K562 (cell line): ENCODE measurements around the gene C2orf81. TPM values are rescaled to one million over a fixed set of nuclear protein-coding genes. Genes with fewer than 3 reads are reported as not detected.
A peak's percentile ranks its signal among the peaks of the same experiment; 100 is the strongest.

Experiments
- ATF1 ChIP-seq, 2 experiments: fragments of 450-650 bp in 1 of 2; IDR thresholded peaks; 2 replicates each; pipeline ENCODE4 v1.6.1; 2016; ENCODE audit warnings: missing compliant biosample characterization in 1 of 2, missing genetic modification characterization in 1 of 2
- CHCHD3 ChIP-seq: fragments of 250-450 bp; sonication (Bioruptor Pico); IDR thresholded peaks from 2 replicates; pipeline ENCODE4 v2.1.2; 2022; ENCODE audit warnings: mild to moderate bottlenecking
- EHMT2 ChIP-seq: fragments of 450-650 bp; IDR thresholded peaks from 2 replicates; pipeline ENCODE4 v1.6.1; 2018; ENCODE audit warnings: antibody characterized with exemption
- MEIS2 ChIP-seq: fragments of 450-650 bp; IDR thresholded peaks from 2 replicates; pipeline ENCODE4 v1.6.1; 2014; ENCODE audit warnings: mild to moderate bottlenecking; ENCODE audit not compliant: partially characterized antibody
- PHF8 ChIP-seq: fragments of 200-600 bp; sonication (generic); IDR thresholded peaks from 2 replicates; pipeline ENCODE4 v1.6.1; 2012; ENCODE audit warnings: mixed run types, mild to moderate bottlenecking, inconsistent platforms, low read length, moderate library complexity, borderline replicate concordance
- RFX1 ChIP-seq: fragments of 450-650 bp; IDR thresholded peaks from 2 replicates; pipeline ENCODE4 v1.6.1; 2016; ENCODE audit warnings: mild to moderate bottlenecking, moderate library complexity
- SP2 ChIP-seq: IDR thresholded peaks from 2 replicates; pipeline ENCODE4 v1.6.1; 2011; ENCODE audit warnings: mild to moderate bottlenecking, low read depth, low read length, moderate library complexity; ENCODE audit not compliant: poor library complexity, severe bottlenecking; ENCODE audit errors: extremely low read depth
- ZBTB11 ChIP-seq, 3 experiments: fragments of 200-800 bp in 1 of 3; fragments of 250-450 bp in 1 of 3; fragments of 450-650 bp in 1 of 3; sonication (Bioruptor Pico) in 1 of 3; sonication (Bioruptor generic) in 1 of 3; formaldehyde crosslinking in 1 of 3; IDR thresholded peaks; 2 replicates each; pipeline versions ENCODE4 v1.6.1 to v1.8.0; 2016 to 2022; ENCODE audit warnings: mild to moderate bottlenecking in 2 of 3, missing genetic modification characterization in 2 of 3, missing compliant biosample characterization in 1 of 3, moderate library complexity in 1 of 3
- polyA plus RNA-seq, 8 experiments: library from polyadenylated mRNA; depleted of rRNA in 4 of 8; stranded (reverse) in 5 of 8; unstranded in 3 of 8; fragments of >200 nt; fragmentation: Nextera tagmentation in 2 of 8; fragmentation: Illumina TruSeq in 1 of 8; extraction: Ambion mirVana in 2 of 8; extraction: Trizol in 1 of 8; gene quantifications; 2 replicates each; pipeline versions ENCODE4 v1.2.1 to v1.2.3, GENCODE V29; 2011 to 2014; ENCODE audit warnings: inconsistent platforms in 1 of 8, missing spikeins in 1 of 8
- total RNA-seq, 7 experiments: library from RNA; depleted of rRNA in 6 of 7; stranded (reverse); fragments of >200 nt in 6 of 7; fragmentation: Illumina TruSeq in 2 of 7; extraction: Trizol in 2 of 7; gene quantifications; 2 replicates each; pipeline versions ENCODE4 v1.2.1 to v1.2.3, GENCODE V29; 2011 to 2021; ENCODE audit warnings: low replicate concordance in 1 of 7
- TF ChIP-seq, protein P1 (sequence below), 2 experiments: fragments of 450-650 bp in 1 of 2; sonication (generic) in 1 of 2; formaldehyde crosslinking in 1 of 2; IDR thresholded peaks; 2 replicates each; pipeline versions ENCODE4 v1.7.1 to v1.9.0; 2016 to 2022; ENCODE audit warnings: inconsistent platforms in 1 of 2, mild to moderate bottlenecking in 1 of 2, missing genetic modification reagents in 1 of 2

Gene C2orf81
- total and polyA plus RNA-seq, 9 of the 15 experiments (the other 6 are each of a cell fraction or from before 2014, with no cell fraction given), result 0.06 TPM; not detected in 8

- peak in 2 of 3 experiments; percentile 37 to 84; a peak in 3 of 6 replicates for TF ChIP-seq ZBTB11 (CRISPR knock-in tag; IDR thresholded peaks at IDR 0.05)
- TF ChIP-seq RFX1, result peak; percentile 81
- TF ChIP-seq SP2, result peak; percentile 66
- TF ChIP-seq PHF8, result peak; percentile 41; the same call in 1 of the 2 replicates
- TF ChIP-seq EHMT2, result 0 out of 2 replicates have a peak, but pooled peaks have one; percentile 19
- no peak for TF ChIP-seq ATF1 (CRISPR knock-in tag; IDR thresholded peaks at IDR 0.05)
- TF ChIP-seq ATF1 (tag; IDR thresholded peaks at IDR 0.05), result peak; percentile 92
- no peak for TF ChIP-seq CHCHD3 (CRISPR knock-in tag)
- peak; percentile 58 for TF ChIP-seq MEIS2
- TF ChIP-seq, protein P1, sequence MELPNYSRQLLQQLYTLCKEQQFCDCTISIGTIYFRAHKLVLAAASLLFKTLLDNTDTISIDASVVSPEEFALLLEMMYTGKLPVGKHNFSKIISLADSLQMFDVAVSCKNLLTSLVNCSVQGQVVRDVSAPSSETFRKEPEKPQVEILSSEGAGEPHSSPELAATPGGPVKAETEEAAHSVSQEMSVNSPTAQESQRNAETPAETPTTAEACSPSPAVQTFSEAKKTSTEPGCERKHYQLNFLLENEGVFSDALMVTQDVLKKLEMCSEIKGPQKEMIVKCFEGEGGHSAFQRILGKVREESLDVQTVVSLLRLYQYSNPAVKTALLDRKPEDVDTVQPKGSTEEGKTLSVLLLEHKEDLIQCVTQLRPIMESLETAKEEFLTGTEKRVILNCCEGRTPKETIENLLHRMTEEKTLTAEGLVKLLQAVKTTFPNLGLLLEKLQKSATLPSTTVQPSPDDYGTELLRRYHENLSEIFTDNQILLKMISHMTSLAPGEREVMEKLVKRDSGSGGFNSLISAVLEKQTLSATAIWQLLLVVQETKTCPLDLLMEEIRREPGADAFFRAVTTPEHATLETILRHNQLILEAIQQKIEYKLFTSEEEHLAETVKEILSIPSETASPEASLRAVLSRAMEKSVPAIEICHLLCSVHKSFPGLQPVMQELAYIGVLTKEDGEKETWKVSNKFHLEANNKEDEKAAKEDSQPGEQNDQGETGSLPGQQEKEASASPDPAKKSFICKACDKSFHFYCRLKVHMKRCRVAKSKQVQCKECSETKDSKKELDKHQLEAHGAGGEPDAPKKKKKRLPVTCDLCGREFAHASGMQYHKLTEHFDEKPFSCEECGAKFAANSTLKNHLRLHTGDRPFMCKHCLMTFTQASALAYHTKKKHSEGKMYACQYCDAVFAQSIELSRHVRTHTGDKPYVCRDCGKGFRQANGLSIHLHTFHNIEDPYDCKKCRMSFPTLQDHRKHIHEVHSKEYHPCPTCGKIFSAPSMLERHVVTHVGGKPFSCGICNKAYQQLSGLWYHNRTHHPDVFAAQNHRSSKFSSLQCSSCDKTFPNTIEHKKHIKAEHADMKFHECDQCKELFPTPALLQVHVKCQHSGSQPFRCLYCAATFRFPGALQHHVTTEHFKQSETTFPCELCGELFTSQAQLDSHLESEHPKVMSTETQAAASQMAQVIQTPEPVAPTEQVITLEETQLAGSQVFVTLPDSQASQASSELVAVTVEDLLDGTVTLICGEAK (IDR thresholded peaks at IDR 0.05), result peak; percentile 52; the same call in 1 of the 2 replicates
- TF ChIP-seq, protein P1 (CRISPR knock-in tag; IDR thresholded peaks at IDR 0.05), result no peak
These were observed 36.9 kb upstream of the C2orf81 start, which contains the start of gene WBP1 (continued) for GRCh38 chr2:74458132-74458937.
